DLD1 (cell line): ENCODE measurements around the gene JAKMIP1.

Experiments
- in situ Hi-C: cut with HindIII; loops from 2 replicates; pipeline ENCODE4 v1.10.0; 2017; ENCODE audit warnings: low sequenced_read_pairs

The JAKMIP1 gene

GRCh38 chr4:5979981-5980380 lies 220.4 kb downstream of the JAKMIP1 start:
- in situ Hi-C loops: loop anchor here (10.0 to 25.0 kb wide), 2 partner anchors 95 to 282 kb away; partner anchors contain the start of gene WFS1

DNA sequence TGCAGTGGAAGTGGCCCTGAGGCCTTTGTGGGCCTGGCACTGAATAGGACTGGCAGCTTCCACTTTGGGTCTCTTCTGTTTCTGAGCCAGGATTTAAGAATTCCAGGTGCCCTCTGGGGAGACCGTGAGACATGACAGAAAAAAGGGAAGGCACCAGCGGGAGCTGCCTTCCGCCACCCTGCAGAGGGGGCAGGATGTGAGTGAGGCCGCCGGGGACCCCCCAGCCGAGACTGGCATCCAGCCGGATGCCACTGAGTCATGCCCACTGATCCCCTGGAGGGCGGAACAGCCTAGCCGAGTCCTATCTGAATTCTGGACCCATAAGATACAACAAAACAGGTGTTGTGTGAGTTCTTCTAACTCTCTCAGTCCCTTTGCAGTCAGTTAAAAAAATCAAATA lies 223.4 kb downstream of the JAKMIP1 start:
- in situ Hi-C loops: loop anchor here (10.0 to 25.0 kb wide), 2 partner anchors 98 to 285 kb away; partner anchors contain the start of gene WFS1

GRCh38 chr4:5976431-5976830 lies 223.9 kb downstream of the JAKMIP1 start:
- in situ Hi-C loops: loop anchor here (10.0 to 25.0 kb wide), 2 partner anchors 98 to 286 kb away; partner anchors contain the start of gene WFS1
